HG03045 (cell line): ENCODE results near the gene ACTN2.

Experiments
- ATAC-seq: cut with Tn5 transposase; IDR thresholded peaks from one replicate; pipeline ENCODE4 v1.9.1; 2021; ENCODE audit warnings: mild to moderate bottlenecking, moderate library complexity; ENCODE audit not compliant: unreplicated experiment

Gene ACTN2

GRCh38 chr1:236812334-236813030, 126.2 kb downstream of the ACTN2 start:
- ATAC-seq, result no peak
